Left lung (tissue), 10 donors: ENCODE measurements around the gene PLXNA2. TPM values are rescaled to one million over a fixed set of nuclear protein-coding genes. Genes with fewer than 3 reads are reported as not detected.

Experiments used
- ATAC-seq: fragments of 200-7000 bp; cut with Tn5 transposase; one replicate; pipeline ENCODE4 v1.9.1; 2020; ENCODE audit warnings: moderate library complexity
- DNase-seq, 4 donors: peaks; one replicate each; pipeline ENCODE4 v3.0.0-alpha.2; 2013 to 2020
- H3K27ac ChIP-seq, 2 donors: fragments of 200-600 bp; sonication (generic) in 1 of 2; one replicate each; pipeline versions ENCODE4 v1.5.0 to v1.8.0; 2020 to 2021
- H3K27me3 ChIP-seq, 2 donors: fragments of 200-600 bp; sonication (generic) in 1 of 2; one replicate each; pipeline versions ENCODE4 v1.5.0 to v1.8.0; 2020 to 2021
- H3K36me3 ChIP-seq, 2 donors: fragments of 200-600 bp; sonication (generic) in 1 of 2; one replicate each; pipeline versions ENCODE4 v1.5.0 to v1.8.0; 2020 to 2021
- H3K4me1 ChIP-seq, 2 donors: fragments of 200-600 bp; one replicate each; pipeline ENCODE4 v1.8.0; 2021
- H3K4me3 ChIP-seq, 2 donors: fragments of 200-600 bp; sonication (generic) in 1 of 2; one replicate each; pipeline versions ENCODE4 v1.5.0 to v1.8.0; 2020 to 2021; ENCODE audit warnings: mild to moderate bottlenecking in 1 of 2
- H3K9me3 ChIP-seq, 2 donors: fragments of 200-600 bp; sonication (generic) in 1 of 2; one replicate each; pipeline versions ENCODE4 v1.5.0 to v1.8.0; 2020 to 2021
- intact Hi-C, 2 donors: fragments of 100-400 bp; cut with DNase I; formaldehyde crosslinking; loops; one replicate each; pipeline versions ENCODE4 v1.11.2 to v1.14.2; 2022
- polyA plus RNA-seq, 6 donors: library from polyadenylated mRNA; unstranded; fragments of 120-200 nt; gene quantifications; one replicate each; pipeline ENCODE4 v1.2.1, GENCODE V29; 2013; ENCODE audit not compliant: insufficient read length in 6 of 6
- total RNA-seq, 2 donors: library from RNA; stranded (reverse); fragmentation: NEBNext Ultra II Directional; extraction: Animal tissue kit (Norgen Biotek cat#: 25700); gene quantifications; one replicate each; pipeline ENCODE4 v1.2.1, GENCODE V29; 2021
- TF ChIP-seq, protein P1 (sequence below), 2 donors: fragments of 200-600 bp; sonication (generic) in 1 of 2; IDR thresholded peaks; one replicate each; pipeline versions ENCODE4 v1.5.0 to v1.8.0; 2021; ENCODE audit warnings: antibody characterized with exemption in 2 of 2
- donor health status: DM: no; HTN: yes; CAD: no.
- donor health status: DM: no; HTN: no; CAD: no.

PLXNA2 gene
- total and polyA plus RNA-seq, 8 donors: 21.4 to 92.8 (median 34.0) TPM

DNA sequence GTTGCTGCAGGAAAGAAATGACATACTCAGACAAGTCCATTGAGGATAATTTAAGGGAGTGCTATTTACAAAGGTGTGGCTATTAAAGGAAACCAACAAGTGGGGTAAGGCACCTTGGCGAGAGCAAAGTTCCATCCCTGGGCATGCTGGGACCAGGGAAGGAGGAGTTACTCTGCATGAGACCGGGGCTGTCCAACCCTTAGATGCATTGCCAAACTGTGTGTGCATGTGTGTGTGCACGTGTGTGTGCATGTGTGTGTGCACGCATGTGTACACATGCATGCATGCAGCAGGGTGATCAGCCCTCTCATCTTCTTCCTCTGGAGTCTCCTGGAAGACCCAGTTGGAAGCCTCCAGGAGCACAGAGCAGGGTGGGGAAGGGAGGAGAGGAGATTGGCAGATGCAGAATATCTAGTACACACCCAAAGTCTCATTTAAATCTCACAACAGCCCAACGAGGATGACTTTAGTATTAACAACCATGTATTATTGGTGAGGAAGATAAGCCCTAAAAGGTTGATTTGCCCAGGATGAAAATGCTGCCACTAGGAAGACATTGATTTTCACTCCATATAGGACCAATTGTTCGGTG lies 261.0 kb downstream of the PLXNA2 start:
- no peak overlapping the region for H3K4me3 ChIP-seq
- H3K27me3 ChIP-seq: no peaks in the 10 kb centered on the region
- H3K36me3 ChIP-seq: no peaks in the 10 kb centered on the region
- ATAC-seq (no peak), DNase-seq (no peak)
- H3K4me1 ChIP-seq: no peaks in the 10 kb centered on the region
- TF ChIP-seq, protein P1, sequence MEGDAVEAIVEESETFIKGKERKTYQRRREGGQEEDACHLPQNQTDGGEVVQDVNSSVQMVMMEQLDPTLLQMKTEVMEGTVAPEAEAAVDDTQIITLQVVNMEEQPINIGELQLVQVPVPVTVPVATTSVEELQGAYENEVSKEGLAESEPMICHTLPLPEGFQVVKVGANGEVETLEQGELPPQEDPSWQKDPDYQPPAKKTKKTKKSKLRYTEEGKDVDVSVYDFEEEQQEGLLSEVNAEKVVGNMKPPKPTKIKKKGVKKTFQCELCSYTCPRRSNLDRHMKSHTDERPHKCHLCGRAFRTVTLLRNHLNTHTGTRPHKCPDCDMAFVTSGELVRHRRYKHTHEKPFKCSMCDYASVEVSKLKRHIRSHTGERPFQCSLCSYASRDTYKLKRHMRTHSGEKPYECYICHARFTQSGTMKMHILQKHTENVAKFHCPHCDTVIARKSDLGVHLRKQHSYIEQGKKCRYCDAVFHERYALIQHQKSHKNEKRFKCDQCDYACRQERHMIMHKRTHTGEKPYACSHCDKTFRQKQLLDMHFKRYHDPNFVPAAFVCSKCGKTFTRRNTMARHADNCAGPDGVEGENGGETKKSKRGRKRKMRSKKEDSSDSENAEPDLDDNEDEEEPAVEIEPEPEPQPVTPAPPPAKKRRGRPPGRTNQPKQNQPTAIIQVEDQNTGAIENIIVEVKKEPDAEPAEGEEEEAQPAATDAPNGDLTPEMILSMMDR (IDR thresholded peaks at IDR 0.05): no peak
- no peaks in the 10 kb centered on the region for H3K9me3 ChIP-seq
- H3K27ac ChIP-seq: no peak overlapping the region
- intact Hi-C loops: no loop called here

DNA sequence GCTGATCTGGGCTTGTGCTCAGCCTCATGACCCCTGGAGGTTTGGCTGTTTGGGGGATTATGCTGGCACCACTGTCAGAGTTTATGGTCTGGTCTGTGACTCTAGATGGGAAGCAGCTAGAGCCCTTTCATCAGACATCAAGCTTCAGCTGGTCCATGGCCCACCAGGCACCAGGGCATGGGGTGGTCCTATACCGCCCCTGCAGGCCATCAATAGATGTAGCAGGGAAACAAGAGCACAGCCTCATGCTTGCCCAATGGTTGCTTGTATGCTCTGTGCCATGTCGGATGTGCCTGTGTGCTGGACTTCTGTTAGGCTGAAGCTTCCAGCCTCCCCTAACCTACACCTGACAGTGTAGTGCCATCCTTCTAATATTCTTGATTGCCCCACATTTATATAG lies 262.2 kb downstream of the PLXNA2 start:
- DNase-seq (no peak), ATAC-seq (peak; percentile 23)
- TF ChIP-seq, protein P1 (IDR thresholded peaks at IDR 0.05): peak in 1 of 2 donors; percentile 20

DNA sequence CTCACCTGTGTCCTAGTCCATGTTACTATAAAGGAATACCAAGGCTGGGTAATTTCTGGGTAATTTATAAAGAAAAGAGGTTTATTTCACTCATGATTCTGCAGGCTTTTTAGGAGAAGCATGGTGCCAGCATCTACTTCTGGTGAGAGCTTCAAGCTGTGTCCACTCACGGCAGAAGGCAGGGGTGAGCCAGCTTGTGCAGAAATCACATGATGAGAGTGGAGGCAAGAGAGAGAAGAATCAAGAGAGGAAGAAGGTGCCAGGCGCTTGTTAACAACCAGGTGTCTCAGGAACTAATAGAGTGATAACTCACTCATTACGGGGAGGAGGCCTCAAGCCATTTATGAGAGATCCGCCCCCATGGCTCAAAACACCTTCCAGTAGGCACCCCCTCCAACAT lies 265.7 kb downstream of the PLXNA2 start:
- DNase-seq (no peak), ATAC-seq (no peak)
- no peaks in the 10 kb centered on the region for H3K9me3 ChIP-seq
- no peaks in the 10 kb centered on the region for H3K36me3 ChIP-seq
- H3K27me3 ChIP-seq: no peaks in the 10 kb centered on the region
- TF ChIP-seq, protein P1 (IDR thresholded peaks at IDR 0.05): no peak
- no peak overlapping the region for H3K4me3 ChIP-seq
- no peaks in the 10 kb centered on the region for H3K4me1 ChIP-seq
- intact Hi-C loops: no loop called here
- H3K27ac ChIP-seq: no peak overlapping the region

More for the DNA sequence above, 262.2 kb downstream of the PLXNA2 start:
- Histone ChIP-seq H3K36me3 (no peaks in the 10 kb centered on the region), H3K4me1 (no peaks in the 10 kb centered on the region), H3K4me3 (no peak overlapping the region), H3K9me3 (no peaks in the 10 kb centered on the region), H3K27ac (no peak overlapping the region), H3K27me3 (no peaks in the 10 kb centered on the region)
- intact Hi-C loops: no loop called here

DNA sequence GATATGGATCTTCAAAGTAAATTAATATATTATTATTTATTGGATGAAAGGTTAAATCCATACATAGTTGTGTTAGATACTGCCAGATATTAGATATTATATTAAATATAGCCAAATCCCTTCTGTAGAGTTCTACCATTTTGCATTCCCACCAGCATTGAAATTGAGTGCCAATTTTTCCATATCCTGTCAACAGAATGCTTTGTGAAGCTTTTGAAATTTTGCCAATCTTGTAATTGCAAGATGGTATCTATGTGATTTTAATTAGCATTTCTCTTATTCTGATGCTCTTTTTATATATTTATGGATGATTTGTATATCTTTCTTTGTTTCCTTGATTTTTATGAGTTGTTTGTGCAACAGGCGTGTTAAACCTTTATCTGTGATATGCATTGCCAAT lies 266.3 kb downstream of the PLXNA2 start:
- TF ChIP-seq, protein P1 (IDR thresholded peaks at IDR 0.05): no peak
- no peak overlapping the region for H3K27ac ChIP-seq
- DNase-seq (no peak), ATAC-seq (no peak)
- intact Hi-C loops: no loop called here
- no peak overlapping the region for H3K4me3 ChIP-seq
- no peaks in the 10 kb centered on the region for H3K9me3 ChIP-seq
- H3K4me1 ChIP-seq: no peaks in the 10 kb centered on the region
- no peaks in the 10 kb centered on the region for H3K27me3 ChIP-seq
- H3K36me3 ChIP-seq: no peaks in the 10 kb centered on the region

DNA sequence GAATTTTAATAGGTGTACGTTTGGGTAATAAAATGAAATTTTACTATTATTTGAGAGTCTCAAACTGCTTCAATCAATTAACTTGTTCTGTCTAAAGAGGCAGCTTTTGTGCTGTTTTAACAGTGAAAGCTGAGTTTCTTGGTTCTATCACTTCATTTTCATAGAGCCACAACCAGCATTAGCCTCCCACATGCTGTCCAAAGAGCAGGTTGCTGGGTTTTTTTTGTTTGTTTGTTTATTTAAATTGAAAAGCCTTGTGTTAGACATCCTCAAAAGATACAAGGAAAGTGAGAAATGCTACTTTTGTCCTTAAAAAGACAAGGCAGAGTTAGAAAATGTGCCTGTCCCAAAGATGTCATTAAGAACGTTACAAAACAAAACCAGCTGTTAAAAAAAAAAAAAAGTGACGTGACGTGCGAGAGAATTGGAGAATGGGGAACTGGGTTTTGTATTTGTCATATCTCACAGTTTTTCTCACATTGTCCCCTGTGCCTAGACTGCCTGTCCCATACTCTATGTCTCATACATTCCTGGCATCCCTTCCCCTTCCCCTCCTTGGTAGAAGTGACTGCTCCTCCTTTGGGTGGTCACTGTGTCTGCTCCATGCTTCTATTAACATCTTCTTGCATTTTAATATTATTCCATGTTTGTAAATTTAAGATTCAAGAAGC lies 270.2 kb downstream of the PLXNA2 start:
- Histone ChIP-seq H3K27ac (no peak overlapping the region), H3K4me1 (no peaks in the 10 kb centered on the region), H3K9me3 (no peaks in the 10 kb centered on the region), H3K36me3 (no peaks in the 10 kb centered on the region), H3K27me3 (no peaks in the 10 kb centered on the region), H3K4me3 (no peak overlapping the region)
- TF ChIP-seq, protein P1 (IDR thresholded peaks at IDR 0.05): no peak
- intact Hi-C loops: no loop called here
- DNase-seq: no peak
- peak; percentile 30 for ATAC-seq
